Measurements from ENCODE around the gene SLC47A2. TPM values are rescaled to one million over a fixed set of nuclear protein-coding genes. Genes with fewer than 3 reads are reported as not detected.

The SLC47A2 gene
- total and polyA plus RNA-seq, 9 of the 15 experiments (the other 6 are each of a cell fraction or from before 2014, with no cell fraction given): not detected

DNA sequence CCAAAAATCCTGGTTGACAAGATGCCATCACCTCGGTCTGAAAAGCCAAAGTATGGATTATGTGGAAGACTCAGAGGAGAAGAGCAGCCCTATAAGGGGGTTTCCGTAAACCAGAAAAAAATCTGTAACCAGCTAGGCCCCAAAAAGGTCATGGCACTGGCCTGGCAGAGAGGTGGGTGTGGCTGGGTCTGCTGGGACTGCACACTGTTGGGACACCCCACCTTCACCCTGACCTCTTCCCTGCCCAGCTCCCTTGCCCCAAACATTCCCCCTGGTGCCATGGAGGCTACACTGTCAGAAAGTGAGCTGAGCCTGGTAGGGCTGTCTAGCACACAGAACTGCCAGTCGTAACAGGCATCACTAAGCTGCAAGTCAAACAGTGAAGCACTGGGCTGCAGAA lies 6.5 kb downstream of the SLC47A2 start:
- Histone ChIP-seq H3K4me2 (ENCODE audit: insufficient read depth, low read length) (no peak overlapping the region), H3K27ac (ENCODE audit: extremely low read depth, low read depth, low read length) (no peak overlapping the region), H2AFZ (ENCODE audit: low read depth, low read length) (no peak overlapping the region), H3K9me1 (ENCODE audit: control insufficient read depth, insufficient read depth, low read length) (no peaks in the 10 kb centered on the region), H3K79me2 (ENCODE audit: control insufficient read depth, insufficient read depth, low read length) (no peaks in the 10 kb centered on the region), H3K9me3 (replicated peaks; ENCODE audit: control insufficient read depth, insufficient read depth, low read depth, low read length) (no peaks in the 10 kb centered on the region), H3K4me1 (replicated peaks in 1 of 2; ENCODE audit: control insufficient read depth in 2 of 2, insufficient read depth in 2 of 2, low read length in 2 of 2) (peaks cover 0 to 6% of the 10 kb centered on the region in 2 experiments; a peak in 2 of 5 replicates), H4K20me1 (replicated peaks; ENCODE audit: control insufficient read depth, insufficient read depth, low read length) (no peaks in the 10 kb centered on the region; the same call in 1 of the 2 replicates), H3K4me3 (no peak overlapping the region), H3K27me3 (ENCODE audit: control insufficient read depth in 2 of 2, insufficient read depth in 2 of 2, low read length in 2 of 2) (peaks cover 0 to 24% of the 10 kb centered on the region in 2 experiments; a peak in 2 of 5 replicates), H3K36me3 (ENCODE audit: control insufficient read depth, insufficient read depth, low read length) (no peaks in the 10 kb centered on the region), H3K9ac (ENCODE audit: insufficient read depth in 1 of 2, low read depth in 2 of 2, low read length in 2 of 2) (no peak overlapping the region)
- DNase-seq (ENCODE audit: extremely low read depth in 1 of 4, low spot score in 3 of 4) (no peak), FAIRE-seq (no peak), ATAC-seq (no peak)
- in situ Hi-C loops (cut with MboI) (no loop called here), intact Hi-C loops (cut with micrococcal nuclease) (no loop called here)
- TF ChIP-seq CHD4 (IDR thresholded peaks at IDR 0.05; ENCODE audit: insufficient read depth, insufficient replicate concordance, low read depth, low read length, poor library complexity, severe bottlenecking): no peak
- no peak for TF ChIP-seq MXI1 (IDR thresholded peaks at IDR 0.05; ENCODE audit: low read depth, low read length)
- no peak for TF ChIP-seq TAF9B (IDR thresholded peaks at IDR 0.05; ENCODE audit: partially characterized antibody)
- TF ChIP-seq, protein P1, sequence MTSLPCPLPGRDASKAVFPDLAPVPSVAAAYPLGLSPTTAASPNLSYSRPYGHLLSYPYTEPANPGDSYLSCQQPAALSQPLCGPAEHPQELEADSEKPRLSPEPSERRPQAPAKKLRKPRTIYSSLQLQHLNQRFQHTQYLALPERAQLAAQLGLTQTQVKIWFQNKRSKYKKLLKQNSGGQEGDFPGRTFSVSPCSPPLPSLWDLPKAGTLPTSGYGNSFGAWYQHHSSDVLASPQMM (CRISPR knock-in tag; IDR thresholded peaks at IDR 0.05): no peak
- TF ChIP-seq PML (IDR thresholded peaks at IDR 0.05; ENCODE audit: low read length): no peak
- TF ChIP-seq, protein P2, sequence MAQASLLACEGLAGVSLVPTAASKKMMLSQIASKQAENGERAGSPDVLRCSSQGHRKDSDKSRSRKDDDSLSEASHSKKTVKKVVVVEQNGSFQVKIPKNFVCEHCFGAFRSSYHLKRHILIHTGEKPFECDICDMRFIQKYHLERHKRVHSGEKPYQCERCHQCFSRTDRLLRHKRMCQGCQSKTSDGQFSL (CRISPR knock-in tag; IDR thresholded peaks at IDR 0.05): no peak
- TF ChIP-seq, protein P2 (tag; IDR thresholded peaks at IDR 0.05): no peak
- no peak for TF ChIP-seq ZNF282 (CRISPR knock-in tag; IDR thresholded peaks at IDR 0.05)
- TF ChIP-seq SRSF9 (IDR thresholded peaks at IDR 0.05; ENCODE audit: borderline replicate concordance, low read depth, low read length): no peak
- TF ChIP-seq HMGXB4 (CRISPR knock-in tag; IDR thresholded peaks at IDR 0.05): no peak
- TF ChIP-seq GABPB2 (CRISPR knock-in tag; conservative IDR thresholded peaks at IDR 0.05): no peak
- TF ChIP-seq KLF13 (tag; IDR thresholded peaks at IDR 0.05; ENCODE audit: borderline replicate concordance, low read depth): no peak
- TF ChIP-seq, protein P3, sequence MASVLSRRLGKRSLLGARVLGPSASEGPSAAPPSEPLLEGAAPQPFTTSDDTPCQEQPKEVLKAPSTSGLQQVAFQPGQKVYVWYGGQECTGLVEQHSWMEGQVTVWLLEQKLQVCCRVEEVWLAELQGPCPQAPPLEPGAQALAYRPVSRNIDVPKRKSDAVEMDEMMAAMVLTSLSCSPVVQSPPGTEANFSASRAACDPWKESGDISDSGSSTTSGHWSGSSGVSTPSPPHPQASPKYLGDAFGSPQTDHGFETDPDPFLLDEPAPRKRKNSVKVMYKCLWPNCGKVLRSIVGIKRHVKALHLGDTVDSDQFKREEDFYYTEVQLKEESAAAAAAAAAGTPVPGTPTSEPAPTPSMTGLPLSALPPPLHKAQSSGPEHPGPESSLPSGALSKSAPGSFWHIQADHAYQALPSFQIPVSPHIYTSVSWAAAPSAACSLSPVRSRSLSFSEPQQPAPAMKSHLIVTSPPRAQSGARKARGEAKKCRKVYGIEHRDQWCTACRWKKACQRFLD (CRISPR knock-in tag; IDR thresholded peaks at IDR 0.05): no peak
- no peak for TF ChIP-seq HDAC8 (tag; IDR thresholded peaks at IDR 0.05)
- no peak for TF ChIP-seq SMARCC2 (IDR thresholded peaks at IDR 0.05; ENCODE audit: low read depth)
- no peak for TF ChIP-seq XRCC5 (IDR thresholded peaks at IDR 0.05; ENCODE audit: low read depth, low read length)
- TF ChIP-seq ETV5 (CRISPR knock-in tag; IDR thresholded peaks at IDR 0.05; ENCODE audit: low read depth): no peak
- no peak for TF ChIP-seq CSDE1 (IDR thresholded peaks at IDR 0.05)
- BruUV-seq (replicated peaks): no TSS peak
- POLR2A ChIA-PET: interaction anchor here (0.8 kb wide), 1 partner anchor 1973 kb away, joined by 5 read pairs; no protein-coding TSS in a partner anchor
- CTCF ChIA-PET (ENCODE audit: low intra/inter-chr PET ratio): no interaction called here
- WGBS (ENCODE audit: insufficient coverage, low coverage, missing lambda C conversion rate): 0% methylated on average over 2 of the region's 3 CpGs
